Measurements from ENCODE around the gene IQCE.

DNA sequence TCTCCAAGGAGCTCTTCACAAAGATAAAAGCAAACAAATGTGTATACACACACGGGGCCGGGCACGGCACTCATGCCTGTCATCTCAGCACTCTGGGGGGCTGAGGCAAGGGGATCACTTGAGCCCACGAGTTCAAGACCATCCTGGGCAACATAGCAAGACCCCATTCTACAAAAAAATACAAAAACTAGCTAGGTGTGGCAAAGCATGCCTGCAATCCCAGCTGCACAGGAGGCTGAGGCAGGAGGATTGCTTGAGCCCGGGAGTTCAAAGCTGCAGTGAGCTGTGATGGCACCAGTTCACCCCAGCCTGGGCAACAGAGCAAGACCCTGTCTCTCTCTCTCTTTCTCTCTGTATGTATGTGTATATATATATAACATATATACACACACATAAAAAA is 95.3 kb downstream of the IQCE start:
- TF ChIP-seq CTCF (IDR thresholded peaks at IDR 0.05; ENCODE audit: poor library complexity, severe bottlenecking) (no peak), TAF1 (IDR thresholded peaks at IDR 0.05; ENCODE audit: low read depth) (no peak)

All from neural cell (in vitro differentiated cells).